ENCODE measurements around the gene KIF26B.
"Not testable (repeated sequence)": the region's sequence is repeated elsewhere in the genome, so short reads cannot be mapped to it uniquely, and the experiment has no call there.

Gene KIF26B

GRCh38 chr1:245683676-245684075 lies 528.9 kb downstream of the KIF26B start:
- DNase-seq (ENCODE audit: low read depth in 2 of 2): no peak

GRCh38 chr1:245684166-245684565 lies 529.4 kb downstream of the KIF26B start:
- DNase-seq (ENCODE audit: low read depth in 2 of 2): no peak

GRCh38 chr1:245684571-245684970 lies 529.8 kb downstream of the KIF26B start:
- no peak for DNase-seq (ENCODE audit: low read depth in 2 of 2)

GRCh38 chr1:245685111-245685810 lies 530.5 kb downstream of the KIF26B start:
- no peak for DNase-seq (ENCODE audit: low read depth in 2 of 2)

GRCh38 chr1:245686006-245686405 lies 531.2 kb downstream of the KIF26B start:
- no peak for DNase-seq (ENCODE audit: low read depth in 2 of 2)

- no peak for DNase-seq (ENCODE audit: low read depth in 2 of 2)
Observed at GRCh38 chr1:245686446-245687030, 531.8 kb downstream of the KIF26B start.

GRCh38 chr1:245687152-245687635 lies 532.4 kb downstream of the KIF26B start:
- no peak for DNase-seq (ENCODE audit: low read depth in 2 of 2)

GRCh38 chr1:245687636-245688535 lies 533.1 kb downstream of the KIF26B start:
- DNase-seq (ENCODE audit: low read depth in 2 of 2): no peak

GRCh38 chr1:245688536-245689453 lies 534.0 kb downstream of the KIF26B start:
- no peak for DNase-seq (ENCODE audit: low read depth in 2 of 2)

- DNase-seq (ENCODE audit: low read depth in 2 of 2): no peak
Observed at GRCh38 chr1:245690156-245690690, 535.4 kb downstream of the KIF26B start.

GRCh38 chr1:245690946-245691541 lies 536.3 kb downstream of the KIF26B start:
- DNase-seq (ENCODE audit: low read depth in 2 of 2): no peak

GRCh38 chr1:245691897-245692296 lies 537.1 kb downstream of the KIF26B start:
- DNase-seq (ENCODE audit: low read depth in 2 of 2): no peak

GRCh38 chr1:245692318-245692717 lies 537.5 kb downstream of the KIF26B start:
- no peak for DNase-seq (ENCODE audit: low read depth in 2 of 2)

GRCh38 chr1:245693116-245693793 lies 538.5 kb downstream of the KIF26B start:
- no peak for DNase-seq (ENCODE audit: low read depth in 2 of 2)

- DNase-seq (ENCODE audit: low read depth in 2 of 2): no peak
Observed at GRCh38 chr1:245693941-245694752, 539.4 kb downstream of the KIF26B start.

GRCh38 chr1:245694753-245695195 lies 540.0 kb downstream of the KIF26B start:
- DNase-seq (ENCODE audit: low read depth in 2 of 2): no peak

GRCh38 chr1:245695211-245695610 lies 540.4 kb downstream of the KIF26B start:
- no peak for DNase-seq (ENCODE audit: low read depth in 2 of 2)

GRCh38 chr1:245695701-245696100 lies 540.9 kb downstream of the KIF26B start:
- DNase-seq (ENCODE audit: low read depth in 2 of 2): not testable (repeated sequence)

GRCh38 chr1:245698116-245698515 lies 543.3 kb downstream of the KIF26B start:
- DNase-seq (ENCODE audit: low read depth in 2 of 2): no peak

All from stimulated activated CD8-positive, alpha-beta memory T cell treated with anti-CD3 and anti-CD28 coated beads, Interleukin-15, amount 100 ng/mL, for 4 hours (primary cell).